GM12878 (cell line): ENCODE results near the gene IPCEF1. TPM values are rescaled to one million over a fixed set of nuclear protein-coding genes. Genes with fewer than 3 reads are reported as not detected.
"Not testable (repeated sequence)": the region's sequence is repeated elsewhere in the genome, so short reads cannot be mapped to it uniquely, and the experiment has no call there.

Experiments
- ATAC-seq: fragments of 200-7000 bp; cut with Tn5 transposase; 3 replicates; pipeline ENCODE4 v1.9.1; 2020; ENCODE audit warnings: mild to moderate bottlenecking, moderate library complexity
- BruUV-seq: library from RNA; stranded (reverse); fragments of 400-500 nt; replicated peaks from 2 replicates; lab custom pipeline; 2021; lab: Mats Ljungman, UMichigan
- CTCF ChIA-PET: fragments of 300-600 bp; sonication (Branson Sonifier 250); formaldehyde crosslinking; extraction: SDS; loops from one replicate; lab custom pipeline; 2021; ENCODE audit warnings: inconsistent platforms; lab: Yijun Ruan, JAX
- POLR2A ChIA-PET: fragments of 350-600 bp; formaldehyde crosslinking; extraction: SDS; loops from one replicate; lab custom pipeline; 2021; ENCODE audit warnings: inconsistent platforms; lab: Charles Lee
- RAD21 ChIA-PET: fragments of 300-600 bp; sonication (Branson Sonifier 250); formaldehyde crosslinking; loops from one replicate; lab custom pipeline; 2023; ENCODE audit warnings: antibody characterized with exemption; ENCODE audit not compliant: unreplicated experiment; lab: Charles Lee
- SMC1A ChIA-PET: fragments of 300-600 bp; sonication (Branson Sonifier 250); formaldehyde crosslinking; loops from one replicate; lab custom pipeline; 2023; ENCODE audit not compliant: unreplicated experiment, uncharacterized antibody; lab: Charles Lee
- DNase-seq: peaks from one replicate; pipeline ENCODE4 v3.0.0-alpha.2; 2011; ENCODE audit warnings: low read depth, low spot score
- FAIRE-seq: peaks from 3 replicates; lab custom pipeline; 2011; peaks lifted over from hg19 to GRCh38; lab: Jason Lieb, UNC
- H2AFZ ChIP-seq: 2 replicates; pipeline ENCODE4 v1.6.0; 2011; ENCODE audit warnings: low read depth, low read length, control low read depth; ENCODE audit not compliant: control insufficient read depth
- H3K27ac ChIP-seq: 2 replicates; pipeline ENCODE4 v1.5.1; 2011; ENCODE audit warnings: control low read depth; ENCODE audit not compliant: control insufficient read depth, insufficient read depth
- H3K27me3 ChIP-seq, 2 experiments: replicated peaks in 1 of 2; 2 replicates each; pipeline versions ENCODE4 v1.6.0 to v1.6.1; 2011; ENCODE audit warnings: low read length in 1 of 2; ENCODE audit not compliant: control insufficient read depth in 2 of 2, insufficient read depth in 2 of 2
- H3K36me3 ChIP-seq, 2 experiments: 2 replicates each; pipeline ENCODE4 v1.5.1; 2011; ENCODE audit warnings: low read length in 1 of 2; ENCODE audit not compliant: control insufficient read depth in 2 of 2, insufficient read depth in 2 of 2
- H3K4me1 ChIP-seq: 2 replicates; pipeline ENCODE4 v1.6.1; 2011; ENCODE audit warnings: mild to moderate bottlenecking, low read length, moderate library complexity, mixed read lengths; ENCODE audit not compliant: control insufficient read depth, insufficient read depth
- H3K4me2 ChIP-seq: 2 replicates; pipeline ENCODE4 v1.6.0; 2011; ENCODE audit warnings: control low read depth; ENCODE audit not compliant: control insufficient read depth, insufficient read depth
- H3K4me3 ChIP-seq: fragments of 200-600 bp; sonication (generic); 2 replicates; pipeline ENCODE4 v1.5.1; 2016
- H3K79me2 ChIP-seq: 2 replicates; pipeline ENCODE4 v1.6.0; 2011; ENCODE audit warnings: low read length; ENCODE audit not compliant: control insufficient read depth, insufficient read depth
- H3K9ac ChIP-seq: 2 replicates; pipeline ENCODE4 v1.8.0; 2011; ENCODE audit warnings: low read length, control low read depth, mixed read lengths; ENCODE audit not compliant: control insufficient read depth, insufficient read depth
- H3K9me3 ChIP-seq: replicated peaks from 3 replicates; pipeline ENCODE4 v1.5.1; 2011; ENCODE audit warnings: mild to moderate bottlenecking, low read length; ENCODE audit not compliant: control insufficient read depth, insufficient read depth
- H4K20me1 ChIP-seq: 2 replicates; pipeline ENCODE4 v1.6.0; 2011; ENCODE audit not compliant: control insufficient read depth, insufficient read depth
- EP300 ChIP-seq, 2 experiments: fragments of 150-350 bp in 1 of 2; IDR thresholded peaks; 2 replicates each; pipeline ENCODE4 v1.6.1; 2011 to 2012; ENCODE audit warnings: low read depth in 2 of 2, low read length in 2 of 2, borderline replicate concordance in 1 of 2, improper control_type of control experiment in 1 of 2, inconsistent platforms in 1 of 2; ENCODE audit not compliant: control insufficient read depth in 1 of 2
- NR2F1 ChIP-seq: fragments of 450-650 bp; conservative IDR thresholded peaks from 2 replicates; pipeline ENCODE4 v1.6.1; 2017; ENCODE audit warnings: mild to moderate bottlenecking
- STAT3 ChIP-seq: IDR thresholded peaks from 2 replicates; pipeline ENCODE4 v1.6.1; 2011; ENCODE audit warnings: low read depth, low read length, improper control_type of control experiment
- WGBS: methylation state at CpG from one replicate; pipeline ENCODE4 v1.1.6; 2016; ENCODE audit warnings: low lambda C conversion rate; ENCODE audit not compliant: insufficient replicate concordance, insufficient coverage; ENCODE audit errors: missing lambda C conversion rate; 5-methylcytosine and 5-hydroxymethylcytosine counted together
- in situ Hi-C: fragments of 300-500 bp; cut with MboI; formaldehyde crosslinking; loops from 9 replicates; pipeline ENCODE4 v1.14.3; 2018; ENCODE audit warnings: mixed read lengths
- intact Hi-C: fragments of 100-400 bp; cut with micrococcal nuclease; formaldehyde crosslinking; loops from one replicate; pipeline ENCODE4 v1.14.2; 2022; ENCODE audit not compliant: unreplicated experiment
- polyA plus RNA-seq, 11 experiments: library from polyadenylated mRNA; depleted of rRNA in 4 of 11; unstranded in 6 of 11; stranded (reverse) in 5 of 11; fragments of >200 nt; fragmentation: Nextera tagmentation in 4 of 11; fragmentation: Illumina TruSeq in 1 of 11; extraction: Ambion mirVana in 4 of 11; extraction: Trizol in 1 of 11; gene quantifications; 1 replicate in 1 of 11; 2 replicates in 10 of 11; pipeline versions ENCODE4 v1.2.1 to v1.2.3, GENCODE V29; 2011 to 2016; ENCODE audit warnings: inconsistent platforms in 2 of 11, missing spikeins in 2 of 11, low read depth in 1 of 11
- total RNA-seq, 4 experiments: library from RNA; depleted of rRNA in 3 of 4; stranded (reverse); fragments of >200 nt in 3 of 4; fragmentation: Illumina TruSeq in 1 of 4; extraction: Trizol in 1 of 4; gene quantifications; 2 replicates each; pipeline versions ENCODE4 v1.2.1 to v1.2.3, GENCODE V29; 2013 to 2021

The IPCEF1 gene
- total and polyA plus RNA-seq, 10 of the 15 experiments (the other 5 are each of a cell fraction or from before 2014, with no cell fraction given), result 1.3 to 137 (median 4.2) TPM

GRCh38 chr6:154304191-154304590, 52.4 kb downstream of the IPCEF1 start (continued):
- TF ChIP-seq EP300 (IDR thresholded peaks at IDR 0.05; ENCODE audit: borderline replicate concordance in 1 of 2, control insufficient read depth in 1 of 2, low read depth in 2 of 2, low read length in 2 of 2) (no peak), STAT3 (no peak)

DNA sequence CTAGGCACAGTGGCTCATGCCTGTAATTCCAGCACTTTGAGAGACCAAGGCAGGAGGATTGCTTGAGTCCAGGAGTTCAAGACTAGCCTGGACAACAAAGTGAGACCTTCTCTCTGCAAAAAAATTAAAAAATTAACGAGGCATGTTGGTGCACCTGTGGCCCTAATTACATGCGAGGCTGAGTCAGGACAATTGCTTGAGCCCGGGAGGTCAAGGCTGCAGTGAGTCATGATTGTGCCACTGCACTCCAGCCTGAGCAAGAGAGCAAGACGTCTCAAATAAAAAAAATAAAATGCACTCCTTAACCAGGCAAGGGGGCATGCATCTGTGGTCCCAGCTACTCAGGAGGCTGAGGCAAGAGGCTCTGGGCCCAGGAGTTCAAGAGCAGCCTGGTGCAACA, 53.0 kb downstream of the IPCEF1 start:
- in situ Hi-C loops, result not testable (repeated sequence)

More for the DNA sequence above, 53.0 kb downstream of the IPCEF1 start:
- H3K27ac ChIP-seq, ATAC-seq, H2AFZ ChIP-seq, H3K79me2 ChIP-seq, H3K4me3 ChIP-seq, H3K36me3 ChIP-seq, DNase-seq, FAIRE-seq, BruUV-seq, H4K20me1 ChIP-seq, RAD21 ChIA-PET, H3K9me3 ChIP-seq, H3K9ac ChIP-seq, H3K27me3 ChIP-seq, POLR2A ChIA-PET, H3K4me2 ChIP-seq: not testable (repeated sequence)
- ChIA-PET SMC1A (interaction anchor here (0.6 to 1.1 kb wide), 2 partner anchors 52 to 835 kb away, joined by 3 read pairs; no protein-coding TSS in a partner anchor), CTCF (interaction anchor here (0.9 kb wide), 1 partner anchor 53 kb away, joined by 3 read pairs; the partner anchor contains the start of gene IPCEF1)
- WGBS, result 28% methylated on average over 4 of the region's 4 CpGs
- peaks cover 13% of the 10 kb centered on the region for H3K4me1 ChIP-seq
- peak; percentile 48; the same call in 1 of the 2 replicates for TF ChIP-seq NR2F1
- intact Hi-C loops, result loop anchor here (2.0 to 5.0 kb wide), 2 partner anchors 51 to 304 kb away; no protein-coding TSS in a partner anchor
